ENCODE measurements around the gene ZNF490. TPM values are rescaled to one million over a fixed set of nuclear protein-coding genes. Genes with fewer than 3 reads are reported as not detected.
A peak's percentile ranks its signal among the peaks of the same experiment; 100 is the strongest.

ZNF490 gene
- total RNA-seq, 2 donors from 2014 or later, result 12.8 to 16.0 TPM

GRCh38 chr19:12546903-12547302 lies 63.7 kb downstream of the ZNF490 start:
- DNase-seq (no peak), ATAC-seq (replicated peaks in 1 of 2) (no peak)
- Mint-ChIP-seq H3K36me3 (ENCODE audit: insufficient read depth in 2 of 2) (peaks cover 15 to 19% of the 10 kb centered on the region in 2 donors), H3K27me3 (ENCODE audit: low read depth) (no peaks in the 10 kb centered on the region), H3K27ac (no peak overlapping the region), H3K9me3 (peaks cover 0 to 15% of the 10 kb centered on the region in 2 donors), H3K4me1 (ENCODE audit: low read depth) (peaks cover 71% of the 10 kb centered on the region), H3K4me3 (no peak overlapping the region)

- DNase-seq (no peak), ATAC-seq (replicated peaks in 1 of 2) (no peak)
- Mint-ChIP-seq H3K27ac (peak overlapping the region; percentile 40), H3K27me3 (ENCODE audit: low read depth) (no peaks in the 10 kb centered on the region), H3K36me3 (ENCODE audit: insufficient read depth in 2 of 2) (peaks cover 11 to 15% of the 10 kb centered on the region in 2 donors), H3K9me3 (peaks cover 0 to 15% of the 10 kb centered on the region in 2 donors), H3K4me1 (ENCODE audit: low read depth) (peaks cover 65% of the 10 kb centered on the region), H3K4me3 (no peak overlapping the region)
Measured at GRCh38 chr19:12546068-12546467, 64.5 kb downstream of the ZNF490 start.

GRCh38 chr19:12545267-12545666 lies 65.3 kb downstream of the ZNF490 start:
- Mint-ChIP-seq H3K36me3 (ENCODE audit: insufficient read depth in 2 of 2) (peaks cover 12 to 14% of the 10 kb centered on the region in 2 donors), H3K4me1 (ENCODE audit: low read depth) (peaks cover 61% of the 10 kb centered on the region), H3K27ac (peak overlapping the region; percentile 58), H3K27me3 (ENCODE audit: low read depth) (no peaks in the 10 kb centered on the region), H3K4me3 (no peak overlapping the region), H3K9me3 (peaks cover 0 to 15% of the 10 kb centered on the region in 2 donors)
- DNase-seq (no peak), ATAC-seq (replicated peaks in 1 of 2) (no peak)

- peak; percentile 13 to 64 for ATAC-seq (replicated peaks in 1 of 2)
- Mint-ChIP-seq H3K27ac (peak overlapping the region; percentile 32), H3K27me3 (ENCODE audit: low read depth) (no peaks in the 10 kb centered on the region)
Measured at GRCh38 chr19:12544401-12544876, 66.2 kb downstream of the ZNF490 start.

GRCh38 chr19:12543855-12544254 lies 66.8 kb downstream of the ZNF490 start:
- Mint-ChIP-seq H3K4me3 (peak overlapping the region in 1 of 2 donors; percentile 25), H3K27ac (peak overlapping the region; percentile 17), H3K36me3 (ENCODE audit: insufficient read depth in 2 of 2) (peaks cover 15 to 24% of the 10 kb centered on the region in 2 donors), H3K9me3 (peaks cover 0 to 18% of the 10 kb centered on the region in 2 donors), H3K4me1 (ENCODE audit: low read depth) (peaks cover 47% of the 10 kb centered on the region), H3K27me3 (ENCODE audit: low read depth) (no peaks in the 10 kb centered on the region)
- DNase-seq, result no peak
- ATAC-seq (replicated peaks in 1 of 2), result peak; percentile 25 to 45

More at GRCh38 chr19:12544401-12544876, 66.2 kb downstream of the ZNF490 start:
- Mint-ChIP-seq H3K4me1 (ENCODE audit: low read depth) (peaks cover 53% of the 10 kb centered on the region), H3K36me3 (ENCODE audit: insufficient read depth in 2 of 2) (peaks cover 17 to 20% of the 10 kb centered on the region in 2 donors), H3K9me3 (peaks cover 0 to 18% of the 10 kb centered on the region in 2 donors), H3K4me3 (peak overlapping the region in 1 of 2 donors; percentile 25)
- DNase-seq, result no peak

Other genes with a start within 250 kb of the ZNF490 start
- 1 to 10 TPM; 2.0 to 3.1 TPM for gene ZNF442, start 245.1 kb downstream of the ZNF490 start, total RNA-seq
- gene ZNF799, start 209.5 kb downstream of the ZNF490 start, total RNA-seq, result 1 to 10 TPM; 2.3 to 3.4 TPM
- gene ZNF443, start 169.8 kb downstream of the ZNF490 start, total RNA-seq, result 1 to 10 TPM; 4.3 to 4.8 TPM
- 1 to 10 TPM; 3.6 to 4.8 TPM for gene ZNF709, start 126.0 kb downstream of the ZNF490 start, total RNA-seq
- gene ZNF564, start 59.3 kb downstream of the ZNF490 start, total RNA-seq, result 1 to 10 TPM; 6.9 to 9.0 TPM
- 10 to 100 TPM; 19.8 to 21.0 TPM for gene ZNF791, start 107 bp upstream of the ZNF490 start, total RNA-seq
- gene MAN2B1, start 55.9 kb upstream of the ZNF490 start, total RNA-seq, result 100 to 1,000 TPM in 1 of 2 donors, 10 to 100 TPM in 1; 75.8 to 109 TPM
- gene WDR83, start 56.0 kb upstream of the ZNF490 start, total RNA-seq, result 10 to 100 TPM; 18.4 to 24.0 TPM
- gene DHPS, start 71.1 kb upstream of the ZNF490 start, total RNA-seq, result 100 to 1,000 TPM; 140 to 150 TPM
- not detected for gene GNG14, start 77.2 kb upstream of the ZNF490 start, total RNA-seq
- gene FBXW9, start 85.8 kb upstream of the ZNF490 start, total RNA-seq, result 1 to 10 TPM; 3.5 to 6.9 TPM
- 10 to 100 TPM; 62.6 to 73.2 TPM for gene TNPO2, start 113.1 kb upstream of the ZNF490 start, total RNA-seq
- gene TRIR, start 123.9 kb upstream of the ZNF490 start, total RNA-seq, result 100 to 1,000 TPM; 131 to 134 TPM
- gene GET3, start 126.7 kb upstream of the ZNF490 start, total RNA-seq, result 10 to 100 TPM; 42.6 to 43.7 TPM
- not detected for gene BEST2, start 141.0 kb upstream of the ZNF490 start, total RNA-seq
- gene HOOK2, start 164.7 kb upstream of the ZNF490 start, total RNA-seq, result 10 to 100 TPM; 38.8 to 41.0 TPM
- gene JUNB, start 180.7 kb upstream of the ZNF490 start, total RNA-seq, result 100 to 1,000 TPM; 574 to 618 TPM
- 100 to 1,000 TPM; 202 to 223 TPM for gene PRDX2, start 191.0 kb upstream of the ZNF490 start, total RNA-seq
- gene THSD8, start 191.3 kb upstream of the ZNF490 start, total RNA-seq, result 10 to 100 TPM; 23.7 to 27.1 TPM
- gene RNASEH2A, start 195.8 kb upstream of the ZNF490 start, total RNA-seq, result 10 to 100 TPM; 29.6 to 31.1 TPM
- gene RTBDN, start 223.8 kb upstream of the ZNF490 start, total RNA-seq, result not detected
- 1 to 10 TPM; 5.8 to 6.0 TPM for gene MAST1, start 227.7 kb upstream of the ZNF490 start, total RNA-seq

Data from activated T-cell treated with anti-CD3 and anti-CD28 coated beads, Interleukin-2, amount 50 U/mL, for 72 hours (primary cell).